Skin epidermis (tissue), 12 donors: ENCODE measurements around the gene DNAJC1.
A peak's percentile ranks its signal among the peaks of the same experiment; 100 is the strongest.
"Not testable (repeated sequence)": the region's sequence is repeated elsewhere in the genome, so short reads cannot be mapped to it uniquely, and the experiment has no call there.

Source experiments
- H3K27ac ChIP-seq, 21 experiments: fragments of 200-600 bp; sonication (generic) in 11 of 21; one replicate each; pipeline ENCODE4 v1.5.0; 2020; ENCODE audit warnings: mild to moderate bottlenecking in 3 of 21, inconsistent platforms in 2 of 21, moderate library complexity in 2 of 21
- H3K4me3 ChIP-seq, 7 experiments: fragments of 200-600 bp; sonication (generic) in 2 of 7; one replicate each; pipeline ENCODE4 v1.5.0; 2020; ENCODE audit warnings: inconsistent platforms in 2 of 7, mild to moderate bottlenecking in 2 of 7, moderate library complexity in 1 of 7

The DNAJC1 gene, protein sequence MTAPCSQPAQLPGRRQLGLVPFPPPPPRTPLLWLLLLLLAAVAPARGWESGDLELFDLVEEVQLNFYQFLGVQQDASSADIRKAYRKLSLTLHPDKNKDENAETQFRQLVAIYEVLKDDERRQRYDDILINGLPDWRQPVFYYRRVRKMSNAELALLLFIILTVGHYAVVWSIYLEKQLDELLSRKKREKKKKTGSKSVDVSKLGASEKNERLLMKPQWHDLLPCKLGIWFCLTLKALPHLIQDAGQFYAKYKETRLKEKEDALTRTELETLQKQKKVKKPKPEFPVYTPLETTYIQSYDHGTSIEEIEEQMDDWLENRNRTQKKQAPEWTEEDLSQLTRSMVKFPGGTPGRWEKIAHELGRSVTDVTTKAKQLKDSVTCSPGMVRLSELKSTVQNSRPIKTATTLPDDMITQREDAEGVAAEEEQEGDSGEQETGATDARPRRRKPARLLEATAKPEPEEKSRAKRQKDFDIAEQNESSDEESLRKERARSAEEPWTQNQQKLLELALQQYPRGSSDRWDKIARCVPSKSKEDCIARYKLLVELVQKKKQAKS

DNA sequence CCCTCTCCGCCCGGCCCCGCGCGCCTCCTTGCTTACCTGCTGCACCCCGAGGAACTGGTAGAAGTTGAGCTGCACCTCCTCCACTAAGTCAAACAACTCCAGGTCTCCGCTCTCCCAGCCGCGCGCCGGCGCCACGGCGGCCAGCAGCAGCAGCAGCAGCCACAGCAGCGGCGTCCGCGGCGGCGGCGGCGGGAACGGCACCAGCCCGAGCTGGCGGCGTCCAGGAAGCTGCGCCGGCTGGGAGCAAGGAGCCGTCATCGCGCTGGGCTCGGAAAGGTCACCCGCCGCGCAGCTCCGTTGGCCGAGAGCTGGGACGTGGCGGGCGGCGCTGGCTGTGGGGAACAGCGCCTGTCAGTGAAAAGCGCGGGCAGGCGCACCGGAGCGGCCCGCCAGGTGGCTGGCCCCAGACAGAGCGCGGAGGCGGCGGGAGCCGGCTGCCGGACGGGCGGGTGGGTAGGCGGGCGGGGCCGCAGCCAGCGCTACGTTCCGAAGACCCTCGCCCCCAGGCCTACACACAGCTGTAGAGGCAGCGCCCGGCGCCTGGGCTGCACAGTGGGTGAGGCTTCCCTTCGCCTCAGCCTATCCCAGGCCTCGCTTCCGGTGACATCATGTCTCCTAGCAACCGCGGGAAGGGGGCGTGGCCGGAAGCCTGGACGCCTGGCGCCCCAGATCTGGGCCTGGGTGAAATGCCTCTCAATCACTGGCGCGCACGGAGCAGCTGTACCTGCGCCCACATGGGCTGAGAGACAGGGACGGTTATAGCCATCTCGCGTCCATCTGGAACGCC, at the start of gene DNAJC1:
TSS of gene DNAJC1 (minus strand) at position 554 of the 787 bp plus-strand sequence. CDS start at position 258, 296 bp downstream.
- H3K4me3 ChIP-seq = peak within 1 kb of the TSS; percentile 65 to 95 (median 86)
- peak within 1 kb of the TSS; percentile 75 to 97 (median 93) for H3K27ac ChIP-seq

DNA sequence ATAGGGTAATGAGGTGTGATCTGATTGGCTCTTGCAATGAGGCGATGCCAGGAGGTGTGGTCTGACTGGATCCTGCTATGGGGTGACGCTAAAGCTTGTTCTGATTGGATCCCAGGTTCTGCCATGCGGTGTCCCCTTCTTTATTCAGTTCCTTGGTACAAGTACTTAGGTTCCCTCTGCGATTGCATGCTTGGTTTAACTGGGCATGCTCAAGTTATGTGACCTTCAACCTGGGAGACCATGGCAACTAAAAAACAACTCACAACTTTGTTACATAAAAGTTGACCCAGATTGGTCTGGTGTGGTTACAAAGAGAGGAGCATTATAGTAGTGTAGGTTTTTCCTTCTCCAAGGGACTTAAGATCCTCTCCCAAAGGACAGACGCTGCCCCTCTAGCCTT, 49.5 kb upstream of the DNAJC1 start:
- no peak overlapping the region for H3K4me3 ChIP-seq
- H3K27ac ChIP-seq = no peak overlapping the region

DNA sequence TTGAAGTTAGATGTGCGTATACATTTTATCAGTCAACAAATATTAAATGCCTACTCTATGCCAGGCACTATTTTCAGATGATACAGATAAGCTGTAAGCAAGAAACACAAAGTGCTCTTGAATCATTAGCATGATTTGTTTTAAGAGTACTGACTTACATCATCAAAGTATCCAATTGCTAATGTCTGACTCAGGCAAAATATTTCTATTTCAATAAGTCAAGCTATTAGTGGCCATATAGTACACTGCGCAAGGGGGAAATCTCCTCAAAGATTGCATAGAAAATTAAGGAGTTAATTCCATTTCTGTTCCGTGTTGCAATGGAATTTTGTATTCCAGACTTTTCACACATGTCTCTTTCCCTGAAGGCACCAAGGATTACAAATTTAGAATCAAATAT, 46.1 kb upstream of the DNAJC1 start:
- H3K4me3 ChIP-seq = no peak overlapping the region
- no peak overlapping the region for H3K27ac ChIP-seq

DNA sequence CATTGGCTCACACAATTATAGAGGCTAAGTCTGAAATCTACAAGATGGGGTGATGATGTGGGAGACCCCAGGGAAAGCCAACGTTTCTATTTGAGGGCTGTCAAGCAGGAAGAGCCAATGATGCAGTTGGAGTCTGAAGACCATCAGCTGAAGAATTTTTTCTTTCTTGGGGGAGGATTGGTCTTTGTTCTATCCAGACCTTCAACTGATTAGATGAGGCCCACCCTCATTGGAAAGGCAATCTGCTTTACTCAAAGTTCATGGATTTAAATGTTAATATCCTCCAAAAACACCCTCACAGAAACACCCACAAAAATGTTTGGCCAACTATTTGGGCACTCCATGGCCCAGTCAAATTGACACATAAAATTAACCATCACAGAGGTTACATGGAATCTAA, 44.3 kb upstream of the DNAJC1 start:
- H3K4me3 ChIP-seq = no peak overlapping the region
- H3K27ac ChIP-seq = no peak overlapping the region

DNA sequence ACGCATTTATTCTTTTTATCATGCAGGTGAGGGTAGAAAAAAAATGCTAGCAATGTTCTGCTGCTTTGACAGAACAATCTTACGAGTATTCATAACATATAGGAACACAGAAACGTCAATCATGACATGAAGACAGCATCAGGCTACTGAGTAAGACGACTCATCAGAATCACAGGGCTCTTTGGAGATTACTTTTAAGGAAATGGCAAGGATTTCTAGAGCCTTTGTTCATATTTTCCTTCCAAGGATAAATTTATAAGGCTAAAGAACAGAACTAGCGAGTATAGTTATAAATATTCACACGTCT, 39.8 kb upstream of the DNAJC1 start:
- no peak overlapping the region for H3K4me3 ChIP-seq
- no peak overlapping the region for H3K27ac ChIP-seq

DNA sequence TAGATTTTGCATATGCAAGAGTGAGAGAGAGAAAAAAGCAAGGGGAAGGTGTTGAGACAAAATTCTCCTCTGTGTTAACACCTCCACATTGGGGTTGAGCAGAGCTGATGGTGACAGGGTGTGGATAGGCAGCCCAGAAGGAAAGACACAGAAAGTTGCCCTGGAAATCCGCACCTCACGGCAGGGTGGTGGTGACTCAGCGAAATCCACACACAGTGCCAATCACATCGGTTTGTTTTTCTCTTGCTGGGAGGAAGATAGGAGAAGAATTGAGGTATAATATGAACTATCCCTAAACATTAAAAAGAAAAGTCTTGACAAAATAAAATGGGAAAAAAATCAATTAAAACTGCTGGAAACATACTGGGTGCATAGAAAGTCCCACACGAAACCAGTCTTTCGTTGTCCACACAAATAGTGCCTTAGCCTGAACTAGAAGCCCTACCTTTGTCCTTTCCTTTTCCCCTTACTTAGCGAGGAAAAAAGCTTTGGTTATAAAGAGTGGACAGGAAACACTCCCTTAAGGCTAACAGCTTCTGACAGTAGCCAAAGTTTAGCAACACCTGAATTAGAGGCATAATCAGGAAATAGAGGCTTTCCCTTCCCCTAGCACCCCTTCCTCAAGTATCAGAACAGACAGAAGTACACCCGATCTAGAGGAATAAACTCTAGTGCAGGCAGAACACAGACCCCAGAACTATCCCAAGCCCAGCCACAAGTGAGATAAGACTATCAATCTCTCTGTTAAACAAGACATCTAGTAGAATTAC, 39.2 kb upstream of the DNAJC1 start:
- Histone ChIP-seq H3K27ac (no peak overlapping the region), H3K4me3 (no peak overlapping the region)

DNA sequence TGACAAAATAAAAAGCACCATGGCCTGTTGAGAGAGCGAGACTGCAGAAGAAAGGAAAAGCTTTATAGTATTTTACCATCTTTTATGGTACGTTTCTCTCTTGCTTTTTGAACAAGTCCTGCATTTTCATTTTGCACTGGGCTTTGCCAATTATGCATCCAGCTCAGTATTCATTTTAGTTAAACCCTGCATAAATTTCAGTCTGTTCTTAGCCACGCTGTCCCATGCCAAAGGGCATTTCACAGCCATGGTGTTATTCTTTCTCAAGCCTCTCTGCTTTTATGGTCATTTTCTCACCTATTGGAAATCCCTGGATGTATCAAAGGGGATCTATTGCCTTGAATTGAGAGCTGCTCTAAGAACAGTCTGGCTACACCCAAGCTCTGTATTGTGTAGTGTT, 30.8 kb upstream of the DNAJC1 start:
- Histone ChIP-seq H3K4me3 (no peak overlapping the region), H3K27ac (no peak overlapping the region)

DNA sequence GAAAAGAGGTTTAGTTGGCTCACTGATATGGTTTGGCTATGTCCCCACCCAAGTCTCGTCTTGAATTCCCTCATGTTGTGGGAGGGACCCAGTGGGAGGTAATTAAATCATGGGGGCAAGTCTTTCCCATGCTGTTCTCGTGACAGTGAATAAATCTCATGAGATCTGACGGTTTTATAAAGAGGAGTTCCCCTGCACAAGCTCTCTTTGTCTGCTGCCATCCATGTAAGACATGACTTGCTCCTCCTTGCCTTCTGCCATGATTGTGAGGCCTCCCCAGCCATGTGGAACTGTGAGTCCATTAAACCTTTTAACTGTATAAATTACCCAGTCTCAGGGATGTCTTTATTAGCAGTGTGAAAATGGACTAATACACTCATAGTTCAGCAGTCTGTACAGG, 28.7 kb upstream of the DNAJC1 start:
- H3K4me3 ChIP-seq, H3K27ac ChIP-seq: not testable (repeated sequence)

DNA sequence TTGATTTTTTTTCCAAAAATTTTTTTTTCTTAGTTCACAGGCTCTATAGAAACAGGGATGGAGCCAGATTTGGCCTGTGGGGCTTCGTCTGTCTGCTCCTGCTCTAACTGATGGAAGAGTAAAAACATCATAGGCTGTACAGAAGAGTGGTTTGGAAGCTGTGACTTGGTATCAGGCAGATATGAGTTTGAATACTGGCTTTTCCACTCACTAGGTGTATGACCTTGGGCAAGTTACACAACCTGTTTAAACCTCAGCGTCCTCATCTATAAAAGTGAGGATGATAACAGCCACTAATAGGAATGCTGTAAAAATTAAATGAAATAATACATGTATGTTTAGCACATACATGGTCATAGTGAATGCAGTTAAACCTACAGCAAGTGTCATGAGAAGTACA, 26.9 kb upstream of the DNAJC1 start:
- Histone ChIP-seq H3K4me3 (no peak overlapping the region), H3K27ac (no peak overlapping the region)

DNA sequence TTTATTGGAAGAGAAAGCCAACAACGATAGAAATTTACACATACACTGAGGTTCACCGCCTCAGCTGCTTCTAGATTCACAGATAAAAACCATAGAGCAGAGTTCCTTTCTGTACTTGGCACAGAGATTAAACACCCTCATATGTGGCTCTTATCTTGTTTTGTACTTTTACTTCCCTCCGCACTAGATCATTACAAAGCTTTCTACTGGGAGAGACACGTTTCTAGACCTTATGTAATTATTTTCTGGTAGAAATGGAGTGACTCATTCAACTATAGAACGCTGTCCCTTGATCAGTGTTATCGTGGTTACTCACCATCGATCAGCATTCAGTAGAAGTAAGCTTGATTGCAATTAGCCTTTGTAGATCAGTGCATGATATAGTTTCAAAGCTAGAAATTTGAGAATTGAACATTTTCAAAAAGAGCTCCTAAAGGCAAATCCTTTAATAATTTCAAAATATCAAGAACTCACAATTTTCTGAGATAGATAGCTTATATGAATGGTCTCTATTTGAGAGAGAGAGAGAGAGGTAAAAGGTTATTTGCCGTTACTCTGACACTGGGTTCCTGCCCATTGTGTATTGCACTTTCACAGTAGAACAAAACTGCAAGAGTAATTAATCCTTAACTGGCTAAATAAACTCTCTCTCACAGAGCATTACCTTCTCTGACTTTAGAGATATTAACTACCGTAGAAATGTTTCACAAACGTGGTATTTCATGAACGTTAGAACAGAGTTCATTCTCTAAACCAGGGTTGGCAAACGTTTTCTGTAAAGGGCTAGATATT, 26.1 kb upstream of the DNAJC1 start:
- Histone ChIP-seq H3K27ac (no peak overlapping the region), H3K4me3 (no peak overlapping the region)

DNA sequence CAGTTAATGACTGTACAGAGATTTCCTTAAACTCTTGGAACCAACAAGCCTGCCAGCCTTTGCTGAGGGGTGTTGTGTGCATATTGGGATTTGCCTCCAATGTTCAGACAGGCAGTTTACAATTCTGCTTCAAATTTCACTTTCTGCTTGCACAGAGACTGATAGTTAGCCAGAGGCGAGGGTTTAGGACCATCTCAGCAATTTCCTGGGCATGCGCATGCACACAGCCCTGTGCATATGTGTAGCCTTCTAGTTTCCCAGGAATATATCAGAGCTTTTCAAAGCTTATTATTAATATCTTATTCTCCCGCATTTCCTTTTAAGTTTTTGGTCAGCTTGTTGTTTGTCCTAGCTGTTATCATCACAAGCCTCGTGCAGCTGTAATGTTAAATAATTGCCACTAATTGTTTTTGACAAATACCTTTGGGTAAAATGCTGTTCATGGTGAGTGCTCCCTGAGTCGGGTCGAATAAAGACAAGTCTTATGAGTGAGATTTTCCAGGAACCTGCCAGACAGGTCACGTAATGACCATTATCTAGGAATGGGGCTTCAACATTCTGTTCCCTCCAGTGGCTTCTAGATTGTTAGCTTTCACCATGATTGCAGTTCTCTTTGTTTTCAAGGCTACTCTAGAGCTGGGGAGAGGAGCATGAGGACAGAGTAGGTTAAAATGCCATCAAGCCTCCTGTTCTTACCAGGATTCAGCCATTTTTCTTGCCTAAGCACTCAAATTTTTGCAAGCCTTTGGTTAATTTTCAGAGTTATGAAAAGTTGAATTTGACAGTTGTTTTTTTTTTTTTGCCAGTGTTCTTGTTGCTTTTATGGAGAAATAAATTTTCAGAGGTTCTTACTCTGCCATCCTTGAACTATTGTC, 24.1 kb upstream of the DNAJC1 start:
- no peak overlapping the region for H3K4me3 ChIP-seq
- H3K27ac ChIP-seq = no peak overlapping the region

DNA sequence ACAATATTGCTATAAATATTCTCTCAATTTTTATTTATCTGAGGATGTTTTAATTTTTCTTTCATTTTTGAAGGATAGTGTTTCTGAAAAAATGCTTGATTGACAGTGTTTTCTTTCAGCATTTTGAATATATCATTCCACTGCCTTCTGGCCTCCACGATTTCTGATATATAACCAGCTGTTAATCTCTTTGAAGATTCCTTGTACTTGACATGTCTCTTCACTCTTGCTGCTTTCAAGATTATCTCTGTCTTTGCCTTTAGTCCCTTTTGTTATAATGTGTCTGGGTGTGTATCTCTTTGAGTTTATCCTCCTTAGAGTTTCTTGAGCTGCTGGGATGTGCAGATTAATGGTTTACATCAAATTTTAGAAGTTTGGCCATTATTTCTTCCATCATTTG, 22.8 kb upstream of the DNAJC1 start:
- H3K4me3 ChIP-seq = no peak overlapping the region
- H3K27ac ChIP-seq = no peak overlapping the region

DNA sequence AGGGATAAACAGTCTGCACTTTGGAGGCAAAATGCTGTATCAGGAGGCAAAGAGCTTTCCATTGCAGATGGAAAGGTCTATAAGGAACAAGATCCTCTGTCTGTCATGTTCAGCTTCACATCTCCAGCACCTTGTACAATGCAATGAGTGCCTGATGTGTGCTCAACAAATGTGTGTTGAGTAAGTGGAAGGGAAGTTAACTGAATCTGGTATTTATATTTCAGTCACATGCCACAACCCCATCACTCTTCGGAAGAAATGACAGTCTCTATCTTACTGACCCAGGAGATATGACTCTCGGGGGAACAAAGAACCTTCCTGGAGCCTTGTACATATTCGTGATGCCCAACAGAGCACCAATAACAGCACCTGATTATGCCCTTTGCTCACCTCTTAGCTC, 20.0 kb upstream of the DNAJC1 start:
- no peak overlapping the region for H3K27ac ChIP-seq
- H3K4me3 ChIP-seq = no peak overlapping the region

DNA sequence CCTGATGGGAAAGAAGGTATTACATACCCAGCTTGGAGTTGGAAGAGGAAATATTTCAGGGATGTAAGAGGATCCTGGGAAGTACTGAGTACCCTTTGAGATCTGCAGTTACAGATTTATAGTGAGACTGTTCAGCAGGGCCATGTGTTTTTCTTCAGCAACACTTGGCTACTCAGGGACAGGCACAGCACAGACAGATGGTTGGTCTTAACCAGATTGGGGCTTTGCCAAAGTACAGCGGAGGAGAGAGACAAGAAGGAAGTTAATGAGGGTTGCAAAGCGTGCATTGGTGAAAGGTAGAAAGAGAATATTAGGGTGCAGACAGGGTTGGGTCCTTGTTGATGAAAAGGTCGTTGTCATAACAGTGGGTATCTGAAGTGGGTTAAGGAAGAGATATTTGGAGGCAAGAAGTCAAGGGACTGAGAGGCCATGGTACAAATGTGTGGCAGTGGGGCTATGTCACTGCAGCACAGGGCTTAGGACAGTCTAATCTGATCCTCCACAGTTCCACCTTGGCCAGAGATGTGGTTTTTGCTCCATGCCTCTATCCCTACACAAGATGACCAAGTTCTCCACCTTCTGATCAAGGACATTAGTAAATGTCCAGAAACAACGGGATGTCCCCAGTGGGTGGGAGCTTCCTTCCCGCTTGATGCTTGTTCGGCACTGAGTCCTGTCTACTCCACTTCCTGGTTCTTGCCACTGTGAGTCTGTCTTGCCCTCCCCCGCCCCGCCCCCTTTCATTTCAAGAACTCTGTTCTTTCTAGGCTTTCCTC, 18.9 kb upstream of the DNAJC1 start:
- Histone ChIP-seq H3K27ac (peak overlapping the region in 3 of 21 experiments; percentile 6 to 30 (median 27)), H3K4me3 (no peak overlapping the region)

DNA sequence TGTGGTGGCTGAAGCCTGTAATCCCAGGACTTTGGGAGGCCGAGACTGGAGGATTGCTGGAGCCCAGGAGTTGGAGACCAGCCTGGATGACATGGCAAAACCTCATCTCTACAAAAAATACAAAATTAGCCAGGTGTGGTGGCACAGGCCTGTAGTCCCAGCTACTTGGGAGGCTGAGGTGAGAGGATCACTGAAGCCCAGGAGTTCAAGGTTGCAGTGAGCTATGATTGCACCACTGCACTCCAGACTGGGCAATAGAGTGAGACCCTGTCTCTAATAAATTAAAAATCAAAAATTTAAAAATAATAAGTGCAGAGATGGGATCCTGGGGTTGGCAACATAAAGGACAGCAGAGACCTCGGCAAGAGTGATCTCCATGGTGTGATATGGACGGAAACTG, 17.6 kb upstream of the DNAJC1 start:
- H3K27ac ChIP-seq, H3K4me3 ChIP-seq: not testable (repeated sequence)

DNA sequence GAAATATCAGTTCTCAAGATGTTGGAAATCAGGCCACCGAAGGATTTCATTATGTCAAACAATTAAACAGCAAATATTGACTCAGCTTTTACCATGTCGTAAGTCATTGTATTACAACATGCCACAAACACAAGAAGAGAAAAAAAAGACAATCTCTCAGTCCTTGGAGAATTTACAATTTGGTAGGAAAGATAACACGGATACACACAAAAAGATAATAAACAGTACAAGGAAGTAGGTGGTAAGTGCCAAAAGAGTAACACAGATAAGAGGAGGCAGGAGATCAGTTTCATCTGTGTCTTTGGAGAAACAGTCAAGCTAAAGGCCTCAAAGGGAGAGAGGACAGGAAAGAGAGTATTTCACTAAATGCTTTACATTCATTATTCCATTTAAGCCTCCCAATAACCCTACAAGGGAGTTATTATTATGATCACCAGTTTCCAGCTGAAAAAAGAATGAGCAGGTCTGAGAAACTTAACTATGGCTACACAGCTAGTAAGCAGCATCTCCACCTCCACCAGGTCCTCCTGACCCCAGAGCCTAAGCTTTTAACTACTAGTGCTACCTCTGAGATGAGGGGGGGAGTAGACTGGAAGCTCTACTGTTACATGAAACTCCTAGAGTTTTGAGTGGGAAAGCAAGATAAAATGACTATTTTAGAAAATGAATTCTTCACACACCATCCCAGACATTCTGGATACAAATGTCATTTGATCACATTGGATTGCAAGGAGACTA, 13.9 kb upstream of the DNAJC1 start:
- no peak overlapping the region for H3K27ac ChIP-seq
- no peak overlapping the region for H3K4me3 ChIP-seq

DNA sequence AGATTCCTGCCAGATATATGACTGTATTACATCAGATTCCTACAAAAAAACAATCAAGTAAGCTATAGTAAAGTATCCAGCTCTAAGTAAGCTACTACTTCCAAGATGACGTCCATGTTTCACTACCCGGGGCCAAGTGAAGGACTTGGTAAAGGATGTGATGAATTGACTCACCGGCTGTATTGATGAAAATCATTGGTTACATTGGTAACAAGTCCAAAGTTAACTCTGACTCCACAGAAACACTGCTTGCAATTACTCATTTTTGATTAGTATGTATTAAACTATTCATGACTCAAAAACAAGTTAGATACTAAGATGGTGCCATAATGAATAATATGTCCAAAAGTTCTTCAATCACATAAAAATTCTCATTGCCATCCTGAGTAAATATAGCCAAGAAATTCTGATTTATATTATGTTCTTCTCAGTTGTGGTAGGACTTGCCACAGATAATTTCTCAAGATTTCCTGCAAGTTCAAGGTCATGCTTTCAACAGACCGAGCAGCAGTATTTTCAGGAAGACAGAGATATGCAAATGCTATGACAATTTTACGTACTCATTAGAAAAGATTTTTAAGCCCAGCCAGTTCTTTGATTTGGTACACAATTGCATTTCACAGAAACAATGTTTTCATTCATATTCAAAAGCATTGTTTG, 12.6 kb upstream of the DNAJC1 start:
- Histone ChIP-seq H3K27ac (no peak overlapping the region), H3K4me3 (no peak overlapping the region)
